ENCODE measurements around the gene IFNAR2.

DNA sequence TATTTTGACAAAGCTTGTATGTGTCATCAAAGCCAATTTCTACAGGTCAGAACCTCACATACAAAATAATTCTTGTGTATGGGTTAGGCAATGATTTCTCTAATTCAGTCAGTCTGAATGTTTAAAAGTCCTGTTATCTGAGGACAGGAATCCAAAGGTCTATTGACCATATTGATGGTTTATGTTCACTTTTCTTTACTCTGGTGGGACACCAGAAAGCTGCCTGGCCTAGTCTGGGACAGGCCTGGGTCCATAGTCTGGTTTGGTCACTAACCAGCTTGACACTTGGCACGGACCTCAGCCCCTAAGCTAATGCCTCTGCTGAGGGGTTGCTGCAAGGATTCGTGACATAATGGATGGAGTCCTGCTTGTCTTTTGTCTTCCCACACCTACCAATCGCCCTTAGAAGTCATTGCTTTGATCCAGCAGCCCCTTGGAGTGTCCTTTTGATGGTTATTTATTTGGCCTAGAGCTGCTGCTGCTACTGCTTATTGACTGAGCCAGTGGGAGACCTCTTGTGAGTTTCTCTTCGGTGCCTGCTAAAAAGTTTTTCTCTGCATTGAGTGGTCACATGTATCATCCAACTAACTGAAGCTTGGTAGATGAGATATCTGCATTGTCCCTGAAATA, 15.7 kb downstream of the IFNAR2 start:
- TF ChIP-seq CTCF (IDR thresholded peaks at IDR 0.05 in 2 of 3, conservative IDR thresholded peaks at IDR 0.05 in 1 of 3; ENCODE audit: borderline replicate concordance in 1 of 3, insufficient read depth in 1 of 3, low read depth in 2 of 3, low read length in 2 of 3) = no peak
- TF ChIP-seq YY1 (IDR thresholded peaks at IDR 0.05; ENCODE audit: extremely low read depth, insufficient replicate concordance, low read depth, low read length) = no peak
- no peak for TF ChIP-seq JUND (IDR thresholded peaks at IDR 0.05)
- TF ChIP-seq POLR2A (IDR thresholded peaks at IDR 0.05; ENCODE audit: borderline replicate concordance, extremely low read depth, insufficient read depth, insufficient read length) = no peak
- no peak for TF ChIP-seq FOSL1 (IDR thresholded peaks at IDR 0.05; ENCODE audit: low read depth)
- TF ChIP-seq CEBPB (IDR thresholded peaks at IDR 0.05; ENCODE audit: low read depth) = no peak
